Astrocyte (in vitro differentiated cells and primary cell): ENCODE measurements around the gene POU6F2. TPM values are rescaled to one million over a fixed set of nuclear protein-coding genes. Genes with fewer than 3 reads are reported as not detected.

ENCODE experiments used
- DNase-seq: peaks from one replicate; pipeline ENCODE4 v3.0.0-alpha.2; 2010; ENCODE audit warnings: low read depth
- FAIRE-seq: peaks from 2 replicates; lab custom pipeline; 2011; peaks lifted over from hg19 to GRCh38; lab: Jason Lieb, UNC
- H2AFZ ChIP-seq: 2 replicates; pipeline ENCODE4 v1.6.0; 2012; ENCODE audit warnings: low read depth, low read length, inconsistent platforms
- H3K27ac ChIP-seq: 2 replicates; pipeline ENCODE4 v1.5.1; 2011; ENCODE audit warnings: low read depth, low read length, inconsistent platforms
- H3K27me3 ChIP-seq: 2 replicates; pipeline ENCODE4 v1.6.0; 2011; ENCODE audit warnings: low read length, inconsistent platforms; ENCODE audit not compliant: insufficient read depth
- H3K36me3 ChIP-seq: 2 replicates; pipeline ENCODE4 v1.5.1; 2011; ENCODE audit warnings: low read length, inconsistent platforms; ENCODE audit not compliant: insufficient read depth
- H3K4me1 ChIP-seq: 2 replicates; pipeline ENCODE4 v1.5.1; 2011; ENCODE audit warnings: low read length, inconsistent platforms; ENCODE audit not compliant: insufficient read depth
- H3K4me2 ChIP-seq: 2 replicates; pipeline ENCODE4 v1.6.0; 2012; ENCODE audit warnings: low read length, inconsistent platforms
- H3K4me3 ChIP-seq: 2 replicates; pipeline ENCODE4 v1.5.1; 2011; ENCODE audit warnings: low read depth, mild to moderate bottlenecking, low read length, inconsistent platforms; ENCODE audit not compliant: insufficient read depth
- H3K79me2 ChIP-seq: 2 replicates; pipeline ENCODE4 v1.6.0; 2012; ENCODE audit warnings: mild to moderate bottlenecking, low read length, inconsistent platforms; ENCODE audit not compliant: insufficient read depth
- H3K9ac ChIP-seq: 2 replicates; pipeline ENCODE4 v1.6.0; 2012; ENCODE audit warnings: mild to moderate bottlenecking, low read length, inconsistent platforms
- H3K9me3 ChIP-seq: 2 replicates; pipeline ENCODE4 v1.5.1; 2012; ENCODE audit warnings: low read depth, mild to moderate bottlenecking, low read length, inconsistent platforms; ENCODE audit not compliant: insufficient read depth
- H4K20me1 ChIP-seq: 2 replicates; pipeline ENCODE4 v1.6.0; 2012; ENCODE audit warnings: low read length, inconsistent platforms; ENCODE audit not compliant: insufficient read depth
- H3K27ac Mint-ChIP-seq: one replicate; pipeline ENCODE4 v1.8.0; 2021; ENCODE audit warnings: mild to moderate bottlenecking, mixed read lengths; ENCODE audit not compliant: unreplicated experiment
- H3K27me3 Mint-ChIP-seq: one replicate; pipeline ENCODE4 v1.8.0; 2021; ENCODE audit warnings: low read depth, mixed read lengths; ENCODE audit not compliant: unreplicated experiment
- H3K36me3 Mint-ChIP-seq: one replicate; pipeline ENCODE4 v1.8.0; 2021; ENCODE audit warnings: low read depth, mixed read lengths; ENCODE audit not compliant: unreplicated experiment
- H3K4me1 Mint-ChIP-seq: one replicate; pipeline ENCODE4 v1.8.0; 2021; ENCODE audit warnings: low read depth, mixed read lengths; ENCODE audit not compliant: unreplicated experiment
- H3K4me3 Mint-ChIP-seq: one replicate; pipeline ENCODE4 v1.8.0; 2021; ENCODE audit warnings: mild to moderate bottlenecking, moderate library complexity, mixed read lengths; ENCODE audit not compliant: unreplicated experiment
- H3K9me3 Mint-ChIP-seq: one replicate; pipeline ENCODE4 v1.8.0; 2021; ENCODE audit warnings: mild to moderate bottlenecking, mixed read lengths; ENCODE audit not compliant: unreplicated experiment
- CTCF ChIP-seq: IDR thresholded peaks from 2 replicates; pipeline ENCODE4 v1.5.1; 2011; ENCODE audit warnings: low read depth, mild to moderate bottlenecking, inconsistent platforms, low read length, moderate library complexity; ENCODE audit not compliant: insufficient read depth
- EZH2 ChIP-seq: IDR thresholded peaks from 2 replicates; pipeline ENCODE4 v1.6.1; 2012; ENCODE audit warnings: mild to moderate bottlenecking, low read length, inconsistent platforms; ENCODE audit not compliant: insufficient read depth
- total RNA-seq: library from RNA; stranded (reverse); gene quantifications from 2 replicates; pipeline ENCODE4 v1.2.1, GENCODE V29; 2021

POU6F2 gene
- total RNA-seq, 1 donor from 2014 or later, result 0.45 TPM

- no peak for FAIRE-seq
- DNase-seq, result no peak
Observed at GRCh38 chr7:39181398-39181797, 203.7 kb downstream of the POU6F2 start.

GRCh38 chr7:39183796-39184195 lies 206.1 kb downstream of the POU6F2 start:
- Mint-ChIP-seq H3K27ac (no peak overlapping the region), H3K9me3 (peaks cover 2% of the 10 kb centered on the region), H3K27me3 (peaks cover 4% of the 10 kb centered on the region), H3K4me1 (no peaks in the 10 kb centered on the region), H3K4me3 (no peak overlapping the region), H3K36me3 (no peaks in the 10 kb centered on the region)
- no peak for DNase-seq
- no peaks in the 10 kb centered on the region for H3K4me1 ChIP-seq
- no peak overlapping the region for H3K27ac ChIP-seq
- TF ChIP-seq CTCF, result no peak
- TF ChIP-seq EZH2, result no peak
- H3K27me3 ChIP-seq, result no peaks in the 10 kb centered on the region
- no peak overlapping the region for H3K9ac ChIP-seq
- no peaks in the 10 kb centered on the region for H4K20me1 ChIP-seq
- H3K4me3 ChIP-seq, result no peak overlapping the region
- no peaks in the 10 kb centered on the region for H3K79me2 ChIP-seq
- H3K36me3 ChIP-seq, result no peaks in the 10 kb centered on the region
- no peak overlapping the region for H2AFZ ChIP-seq
- no peak for FAIRE-seq
- H3K9me3 ChIP-seq, result no peaks in the 10 kb centered on the region
- no peak overlapping the region for H3K4me2 ChIP-seq

More at GRCh38 chr7:39181398-39181797, 203.7 kb downstream of the POU6F2 start:
- H3K36me3 Mint-ChIP-seq, result no peaks in the 10 kb centered on the region
- Histone ChIP-seq H3K4me2 (no peak overlapping the region), H2AFZ (no peak overlapping the region), H3K27ac (no peak overlapping the region), H3K9me3 (no peaks in the 10 kb centered on the region), H4K20me1 (no peaks in the 10 kb centered on the region), H3K9ac (no peak overlapping the region), H3K36me3 (no peaks in the 10 kb centered on the region), H3K4me3 (no peak overlapping the region), H3K79me2 (no peaks in the 10 kb centered on the region), H3K27me3 (no peaks in the 10 kb centered on the region), H3K4me1 (no peaks in the 10 kb centered on the region)
- H3K27ac Mint-ChIP-seq, result no peak overlapping the region
- H3K27me3 Mint-ChIP-seq, result peaks cover 4% of the 10 kb centered on the region
- TF ChIP-seq EZH2, result no peak
- no peak for TF ChIP-seq CTCF
- no peak overlapping the region for H3K4me3 Mint-ChIP-seq
- peaks cover 3% of the 10 kb centered on the region for H3K9me3 Mint-ChIP-seq
- H3K4me1 Mint-ChIP-seq, result no peaks in the 10 kb centered on the region

- Histone ChIP-seq H4K20me1 (no peaks in the 10 kb centered on the region), H3K4me2 (no peak overlapping the region), H3K9me3 (no peaks in the 10 kb centered on the region), H3K9ac (no peak overlapping the region), H3K4me3 (no peak overlapping the region), H3K27me3 (no peaks in the 10 kb centered on the region), H3K36me3 (no peaks in the 10 kb centered on the region), H3K27ac (no peak overlapping the region), H3K4me1 (no peaks in the 10 kb centered on the region), H3K79me2 (no peaks in the 10 kb centered on the region), H2AFZ (no peak overlapping the region)
- Mint-ChIP-seq H3K4me1 (no peaks in the 10 kb centered on the region), H3K27ac (no peak overlapping the region), H3K4me3 (no peak overlapping the region), H3K9me3 (peaks cover 2% of the 10 kb centered on the region), H3K36me3 (no peaks in the 10 kb centered on the region), H3K27me3 (peaks cover 4% of the 10 kb centered on the region)
- FAIRE-seq (no peak), DNase-seq (no peak)
- TF ChIP-seq EZH2 (no peak), CTCF (no peak)
Observed at GRCh38 chr7:39184391-39184790, 206.7 kb downstream of the POU6F2 start.
